Activated T-cell treated with anti-CD3 and anti-CD28 coated beads for 4 hours (primary cell): ENCODE data around the gene EFNB3.

Experiments used
- DNase-seq: peaks from one replicate; pipeline ENCODE4 v3.0.0-alpha.2; 2020

The EFNB3 gene

DNA sequence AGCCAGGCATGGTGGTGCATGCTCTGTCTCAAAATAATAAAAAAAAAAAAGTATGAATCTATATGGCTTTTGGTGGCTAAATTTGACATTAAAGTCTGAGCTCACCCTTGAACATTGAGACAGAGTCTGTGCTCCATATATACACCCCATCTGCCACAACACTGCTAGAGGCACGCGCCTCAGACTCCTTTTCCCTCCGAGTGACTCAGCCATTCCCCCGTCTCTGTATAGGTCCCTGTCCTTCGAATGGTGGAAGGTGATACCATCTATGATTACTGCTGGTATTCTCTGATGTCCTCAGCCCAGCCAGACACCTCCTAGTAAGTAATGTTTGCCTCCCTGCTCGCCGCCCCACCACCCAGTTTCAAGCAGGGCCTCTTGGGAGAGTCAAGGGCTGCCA, 4.5 kb upstream of the EFNB3 start:
- DNase-seq: no peak

DNA sequence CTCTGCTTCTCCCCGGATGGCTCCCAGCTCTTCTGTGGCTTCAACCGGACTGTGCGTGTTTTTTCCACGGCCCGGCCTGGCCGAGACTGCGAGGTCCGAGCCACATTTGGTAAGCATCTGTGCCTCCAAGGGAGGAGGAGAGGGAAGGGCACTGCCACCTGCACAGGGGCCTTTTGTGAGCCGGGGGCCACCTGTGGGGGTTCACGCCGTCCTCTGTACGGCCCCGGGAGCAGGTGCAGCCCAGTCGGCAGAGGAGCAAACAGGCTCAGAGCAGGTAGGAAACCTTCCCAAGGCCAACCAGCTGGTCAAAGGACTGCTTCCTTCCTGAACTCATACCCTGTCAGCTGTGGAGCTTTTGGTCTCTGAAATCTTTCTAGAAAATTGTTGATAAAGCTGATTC, 3.3 kb upstream of the EFNB3 start:
- DNase-seq: no peak

DNA sequence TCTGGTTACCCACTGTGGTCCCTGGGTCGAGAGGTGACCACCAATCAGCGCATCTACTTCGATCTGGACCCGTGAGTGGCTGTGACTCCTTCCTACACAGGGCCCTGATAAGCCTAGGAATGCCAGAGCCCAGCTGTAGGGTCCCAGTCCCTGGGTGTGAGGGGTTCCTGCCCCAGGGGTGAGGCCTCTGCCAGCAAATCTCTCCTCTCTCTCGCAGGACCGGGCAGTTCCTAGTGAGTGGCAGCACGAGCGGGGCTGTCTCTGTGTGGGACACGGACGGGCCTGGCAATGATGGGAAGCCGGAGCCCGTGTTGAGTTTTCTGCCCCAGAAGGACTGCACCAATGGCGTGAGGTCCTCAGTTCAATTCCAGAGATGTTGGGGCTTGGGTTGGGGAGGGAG, 2.2 kb upstream of the EFNB3 start:
- DNase-seq: no peak

DNA sequence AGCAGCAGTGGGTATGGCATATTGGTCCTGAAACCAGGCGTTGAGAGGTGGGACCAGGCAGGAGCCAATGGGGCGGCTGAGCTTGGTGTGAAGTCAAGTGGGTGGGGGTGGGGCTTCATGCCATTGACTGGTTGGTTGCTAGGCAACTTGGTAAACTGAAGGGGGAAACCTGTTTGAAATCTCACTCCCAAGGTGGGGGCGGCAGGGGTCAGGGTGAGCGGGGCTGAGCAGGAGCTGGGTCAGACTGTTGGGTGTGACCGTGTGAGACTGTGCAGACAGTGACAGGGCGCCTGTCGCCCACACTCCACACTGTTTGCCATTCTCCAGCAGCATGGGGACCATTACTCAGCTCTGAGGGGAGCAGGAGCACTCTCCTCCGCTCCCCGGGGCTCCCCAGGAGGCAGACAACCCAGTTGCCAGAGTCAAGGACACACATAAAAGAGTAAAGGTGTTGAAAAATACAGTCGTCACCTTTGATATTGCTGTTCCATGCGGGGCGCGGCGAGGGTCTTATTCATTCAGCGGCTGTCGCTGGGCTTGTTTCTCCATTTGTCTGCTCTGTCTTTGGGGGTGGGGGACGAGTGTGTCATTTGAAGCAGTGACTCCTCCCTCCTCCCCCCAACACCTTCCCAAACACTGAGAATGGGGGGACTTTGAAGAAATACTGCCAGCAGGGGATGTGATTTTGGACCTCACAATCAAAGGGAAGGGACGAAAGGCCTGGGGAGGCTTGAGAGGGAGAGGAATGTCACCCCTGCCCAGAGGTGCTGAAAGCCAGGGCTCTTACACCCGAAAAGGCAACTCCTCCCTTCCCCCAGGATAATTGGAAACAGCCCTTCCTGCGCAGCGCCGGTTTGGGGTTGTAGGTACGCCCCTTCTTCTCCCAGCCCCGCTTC, 1.2 kb upstream of the EFNB3 start:
- DNase-seq: no peak

DNA sequence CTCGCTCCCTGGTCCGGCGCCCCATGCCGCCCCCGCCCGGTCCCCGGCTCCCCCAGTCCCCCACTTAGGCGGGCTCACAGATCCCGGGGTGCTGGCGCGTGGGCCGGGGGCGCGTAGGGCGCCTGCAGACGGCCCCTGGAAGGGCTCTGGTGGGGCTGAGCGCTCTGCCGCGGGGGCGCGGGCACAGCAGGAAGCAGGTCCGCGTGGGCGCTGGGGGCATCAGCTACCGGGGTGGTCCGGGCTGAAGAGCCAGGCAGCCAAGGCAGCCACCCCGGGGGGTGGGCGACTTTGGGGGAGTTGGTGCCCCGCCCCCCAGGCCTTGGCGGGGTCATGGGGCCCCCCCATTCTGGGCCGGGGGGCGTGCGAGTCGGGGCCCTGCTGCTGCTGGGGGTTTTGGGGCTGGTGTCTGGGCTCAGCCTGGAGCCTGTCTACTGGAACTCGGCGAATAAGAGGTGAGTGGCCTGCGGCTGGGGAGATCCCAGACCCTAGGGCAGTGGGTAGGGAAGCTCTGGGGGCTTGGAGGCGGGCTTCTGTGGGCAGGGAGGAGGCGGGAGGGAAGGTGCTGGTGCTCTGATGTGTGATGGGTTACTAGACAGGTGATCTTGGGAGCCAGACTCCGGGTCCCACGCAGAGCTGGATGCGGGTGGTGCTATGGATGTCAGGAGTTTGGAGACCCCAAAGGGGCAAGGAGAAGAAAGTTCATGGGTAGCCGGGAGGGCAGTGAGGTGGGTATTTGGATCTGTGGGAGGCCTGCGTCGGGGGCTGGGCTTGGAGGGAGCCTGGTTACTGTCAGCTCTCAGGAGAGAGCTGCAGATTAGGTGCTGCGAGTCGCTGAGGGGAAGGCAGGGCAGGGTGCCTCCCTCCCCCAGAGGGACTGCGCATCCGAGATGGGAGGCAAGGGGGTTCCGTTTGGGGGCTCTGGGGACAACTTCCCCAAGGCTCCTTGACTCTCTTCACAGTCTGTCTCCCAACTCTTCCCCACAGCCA, 560 bp downstream of the EFNB3 start:
- DNase-seq: no peak

DNA sequence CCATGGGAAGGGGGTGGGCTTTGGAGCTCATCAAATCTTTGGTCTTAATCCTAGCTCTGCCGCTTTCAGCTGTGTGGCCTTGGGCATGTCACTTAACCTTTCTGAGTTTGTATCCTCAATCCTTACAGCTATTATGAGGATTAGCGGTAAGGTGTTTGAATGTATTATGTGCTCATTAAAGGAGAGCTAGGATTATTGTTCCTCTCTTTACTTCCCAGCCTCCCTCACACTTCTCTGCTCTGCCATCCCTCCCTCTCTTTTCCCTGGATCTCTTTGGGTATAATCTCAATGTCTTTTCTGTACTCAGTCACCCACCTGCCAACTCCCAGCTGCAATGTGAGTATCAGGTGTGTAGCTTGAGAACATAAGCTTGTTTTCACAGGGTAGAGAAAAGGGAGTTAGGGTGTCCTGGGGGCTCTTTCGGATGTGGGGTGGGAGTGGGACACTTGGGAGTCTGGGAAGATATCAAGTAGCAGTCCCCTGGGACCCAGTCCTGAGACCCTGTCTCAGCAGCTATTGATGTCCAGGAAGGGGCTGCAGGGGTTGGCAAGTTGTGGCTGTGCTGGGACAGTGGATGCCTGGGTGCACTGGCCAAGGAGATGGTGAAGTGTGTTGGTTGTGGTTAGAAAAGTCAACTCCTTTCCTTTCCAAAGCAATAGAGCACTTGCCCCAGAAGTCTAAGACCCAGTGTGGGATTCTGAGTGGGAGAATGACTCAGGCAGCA, 1.8 kb downstream of the EFNB3 start:
- DNase-seq: no peak

DNA sequence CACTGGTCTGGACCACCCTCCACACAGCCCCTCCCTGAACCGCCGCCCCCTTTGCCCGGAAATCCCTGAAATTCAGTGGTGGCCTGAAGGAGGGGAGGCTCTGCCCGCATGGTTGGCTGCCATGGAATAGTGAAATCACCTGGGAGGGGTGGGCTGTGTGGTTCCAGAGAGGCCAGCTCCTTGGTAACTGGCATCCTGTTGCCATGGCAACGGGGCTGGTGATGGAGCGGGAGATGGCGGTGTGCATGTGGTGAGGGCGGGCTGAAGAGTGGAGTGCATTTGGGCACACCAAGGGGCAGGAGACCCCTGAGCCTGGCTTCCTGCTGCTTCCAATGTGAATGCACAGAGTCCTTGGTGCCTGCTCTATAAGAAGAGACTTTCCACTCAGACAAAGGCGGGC, 2.4 kb downstream of the EFNB3 start:
- no peak for DNase-seq

DNA sequence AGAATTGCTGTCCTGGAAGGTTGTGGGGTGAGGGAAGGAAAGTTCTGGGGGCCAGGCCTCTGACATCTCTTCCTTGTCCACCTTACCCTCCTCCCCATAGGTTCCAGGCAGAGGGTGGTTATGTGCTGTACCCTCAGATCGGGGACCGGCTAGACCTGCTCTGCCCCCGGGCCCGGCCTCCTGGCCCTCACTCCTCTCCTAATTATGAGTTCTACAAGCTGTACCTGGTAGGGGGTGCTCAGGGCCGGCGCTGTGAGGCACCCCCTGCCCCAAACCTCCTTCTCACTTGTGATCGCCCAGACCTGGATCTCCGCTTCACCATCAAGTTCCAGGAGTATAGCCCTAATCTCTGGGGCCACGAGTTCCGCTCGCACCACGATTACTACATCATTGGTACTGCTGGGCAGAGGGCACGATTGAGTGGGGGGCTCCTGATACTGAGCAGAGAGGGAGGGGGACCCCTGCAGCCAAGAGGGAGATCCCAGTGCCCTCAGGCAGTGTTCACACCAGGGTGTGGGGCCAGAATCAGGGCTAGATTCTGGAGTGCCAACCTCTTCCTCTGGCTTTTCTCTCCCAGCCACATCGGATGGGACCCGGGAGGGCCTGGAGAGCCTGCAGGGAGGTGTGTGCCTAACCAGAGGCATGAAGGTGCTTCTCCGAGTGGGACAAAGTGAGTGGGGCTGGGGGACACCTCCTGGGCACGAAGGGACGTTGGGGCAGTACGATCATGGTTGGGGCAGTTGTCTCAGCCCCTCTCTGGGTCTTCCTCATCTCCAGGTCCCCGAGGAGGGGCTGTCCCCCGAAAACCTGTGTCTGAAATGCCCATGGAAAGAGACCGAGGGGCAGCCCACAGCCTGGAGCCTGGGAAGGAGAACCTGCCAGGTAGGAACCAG, 3.1 kb downstream of the EFNB3 start:
- no peak for DNase-seq

DNA sequence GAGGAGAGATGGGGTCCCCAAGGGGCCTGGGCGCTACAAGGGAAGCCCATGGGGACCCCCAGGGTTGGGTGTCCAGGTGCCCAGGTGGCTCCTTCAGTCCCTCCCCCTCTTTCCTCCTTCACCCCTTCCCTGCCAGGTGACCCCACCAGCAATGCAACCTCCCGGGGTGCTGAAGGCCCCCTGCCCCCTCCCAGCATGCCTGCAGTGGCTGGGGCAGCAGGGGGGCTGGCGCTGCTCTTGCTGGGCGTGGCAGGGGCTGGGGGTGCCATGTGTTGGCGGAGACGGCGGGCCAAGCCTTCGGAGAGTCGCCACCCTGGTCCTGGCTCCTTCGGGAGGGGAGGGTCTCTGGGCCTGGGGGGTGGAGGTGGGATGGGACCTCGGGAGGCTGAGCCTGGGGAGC, 4.0 kb downstream of the EFNB3 start:
- no peak for DNase-seq

DNA sequence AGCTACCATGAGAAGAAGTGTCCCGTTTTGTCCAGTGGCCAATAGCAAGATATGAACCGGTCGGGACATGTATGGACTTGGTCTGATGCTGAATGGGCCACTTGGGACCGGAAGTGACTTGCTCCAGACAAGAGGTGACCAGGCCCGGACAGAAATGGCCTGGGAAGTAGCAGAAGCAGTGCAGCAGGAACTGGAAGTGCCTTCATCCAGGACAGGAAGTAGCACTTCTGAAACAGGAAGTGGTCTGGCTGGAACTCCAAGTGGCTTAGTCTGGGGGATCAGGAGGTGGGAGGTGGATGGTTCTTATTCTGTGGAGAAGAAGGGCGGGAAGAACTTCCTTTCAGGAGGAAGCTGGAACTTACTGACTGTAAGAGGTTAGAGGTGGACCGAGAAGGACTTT, 5.3 kb downstream of the EFNB3 start:
- no peak for DNase-seq

DNA sequence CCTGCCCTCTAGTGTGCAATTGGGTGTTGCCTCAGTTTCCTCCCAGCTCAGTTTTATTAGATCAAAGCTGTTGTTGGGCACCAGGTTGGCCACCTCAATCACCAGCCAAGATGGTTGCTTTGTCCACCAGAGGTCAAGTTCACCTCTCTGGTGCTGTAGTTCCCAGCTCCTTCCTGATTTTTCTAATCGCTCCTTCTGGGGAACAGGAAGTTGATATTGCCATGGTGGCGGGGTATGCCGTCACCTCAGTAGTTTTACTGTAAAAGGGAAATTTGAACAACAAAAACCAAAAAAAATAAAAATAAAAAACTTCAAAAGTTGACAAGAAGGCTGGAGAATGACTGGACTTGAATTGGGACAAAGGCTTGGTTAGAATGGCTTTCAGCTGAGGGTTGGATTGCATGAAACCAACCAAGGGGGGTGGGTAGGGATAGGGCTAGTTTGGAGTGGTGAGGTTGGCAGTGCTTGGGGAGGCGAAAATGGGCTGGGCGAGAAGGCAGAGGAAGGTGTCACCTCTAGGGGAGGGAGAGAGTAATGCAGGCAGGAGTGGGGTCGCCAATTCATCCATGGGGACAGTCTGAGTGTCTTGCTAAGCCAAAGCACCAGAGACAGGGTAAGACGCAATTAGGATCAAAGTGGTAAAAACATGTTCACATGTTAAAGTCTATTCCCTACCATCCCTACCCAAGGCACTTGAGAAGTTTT, 6.2 kb downstream of the EFNB3 start:
- DNase-seq: no peak

DNA sequence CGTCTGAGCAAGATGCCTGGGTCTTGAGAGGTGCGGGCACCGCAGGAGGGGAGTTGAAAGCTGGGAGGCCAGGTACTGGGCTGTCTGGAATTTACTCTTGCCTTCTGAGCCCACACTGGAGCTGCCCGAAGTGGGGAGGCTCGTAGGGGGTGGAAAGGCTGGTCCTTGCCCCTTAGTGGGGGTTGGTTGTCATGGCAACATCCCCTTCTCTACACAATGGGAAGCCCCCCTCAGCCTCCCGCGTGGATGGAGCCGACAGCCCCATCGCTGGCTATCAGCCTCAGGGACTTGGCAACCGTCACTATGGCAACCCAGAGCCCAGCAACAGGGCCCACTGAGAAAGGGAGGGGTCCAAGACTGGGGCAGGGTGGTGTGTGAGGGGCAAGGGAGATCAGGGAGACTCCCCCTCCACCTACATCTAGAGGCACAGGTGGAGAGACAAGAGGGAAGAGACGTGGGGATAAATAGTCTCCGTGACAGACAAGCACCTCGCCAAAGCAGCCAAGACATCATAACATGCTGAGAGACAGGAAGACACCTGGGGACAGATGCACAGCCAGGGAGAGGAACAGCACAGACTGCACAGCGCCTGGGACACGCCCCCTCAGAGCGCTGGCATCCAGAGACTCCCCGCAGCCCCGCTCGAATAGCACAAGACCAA, 7.2 kb downstream of the EFNB3 start:
- DNase-seq: no peak

DNA sequence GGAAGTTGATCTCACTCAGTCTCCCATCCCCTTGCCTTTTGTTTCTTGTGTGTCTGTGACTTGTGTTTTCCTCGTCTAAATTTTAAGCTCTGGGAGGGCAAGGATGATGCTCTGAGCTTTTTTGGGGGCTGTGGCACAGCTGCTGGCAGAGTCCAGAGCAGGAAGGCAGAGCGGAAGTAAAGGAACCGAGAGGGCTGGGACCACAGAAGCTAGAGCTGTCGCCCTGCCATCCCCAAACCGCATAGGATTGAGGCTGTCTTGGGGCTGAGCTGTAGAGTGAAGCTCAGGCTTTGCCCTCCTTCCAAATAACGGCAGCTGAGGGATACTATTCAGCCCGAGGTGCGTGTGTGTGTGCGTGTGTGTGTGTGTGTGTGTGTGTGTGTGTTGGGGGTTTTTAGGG, 8.8 kb downstream of the EFNB3 start:
- no peak for DNase-seq

DNA sequence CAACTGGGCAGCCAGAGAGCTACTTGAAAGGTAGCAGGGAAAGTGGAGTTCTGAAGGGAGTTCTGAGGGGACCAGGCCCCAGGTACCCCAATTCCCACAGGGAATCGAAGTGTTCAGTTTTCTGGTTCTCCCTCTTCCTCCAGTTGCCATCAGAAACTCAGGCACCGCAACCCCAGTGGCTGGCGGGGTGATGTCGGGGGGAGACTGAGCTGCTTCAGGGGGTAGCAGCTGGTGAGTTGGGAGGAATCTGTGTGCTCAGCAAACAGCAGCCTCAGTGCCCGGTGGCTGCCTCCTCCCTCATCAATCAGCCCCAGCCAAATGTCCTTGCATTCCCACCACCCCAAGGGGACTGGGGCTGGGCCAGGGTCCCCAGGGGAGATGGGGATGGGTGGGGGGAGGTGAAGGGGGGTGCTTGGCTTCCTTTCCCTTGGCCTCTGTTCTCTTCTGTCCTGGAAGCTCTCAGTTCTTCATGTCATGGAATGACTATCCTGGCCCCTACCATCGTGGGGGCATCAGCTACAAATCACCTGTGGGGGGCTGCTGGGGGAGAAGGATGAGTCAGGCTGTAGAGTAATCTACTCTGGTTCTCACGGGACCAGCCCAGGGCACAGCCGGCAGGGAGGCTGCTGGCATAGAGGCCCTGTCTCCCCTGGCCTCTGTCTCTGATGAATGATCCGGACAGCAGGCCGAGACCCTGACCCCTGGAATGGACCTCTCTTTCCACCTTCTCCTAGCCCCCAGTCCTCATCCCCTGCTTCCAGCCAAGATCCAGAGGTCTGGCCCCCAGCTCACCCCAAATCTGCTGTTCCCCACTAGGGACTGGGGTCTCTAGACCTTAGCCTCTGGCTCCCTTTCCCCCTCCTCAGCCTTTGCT, 10.0 kb downstream of the EFNB3 start:
- no peak for DNase-seq

DNA sequence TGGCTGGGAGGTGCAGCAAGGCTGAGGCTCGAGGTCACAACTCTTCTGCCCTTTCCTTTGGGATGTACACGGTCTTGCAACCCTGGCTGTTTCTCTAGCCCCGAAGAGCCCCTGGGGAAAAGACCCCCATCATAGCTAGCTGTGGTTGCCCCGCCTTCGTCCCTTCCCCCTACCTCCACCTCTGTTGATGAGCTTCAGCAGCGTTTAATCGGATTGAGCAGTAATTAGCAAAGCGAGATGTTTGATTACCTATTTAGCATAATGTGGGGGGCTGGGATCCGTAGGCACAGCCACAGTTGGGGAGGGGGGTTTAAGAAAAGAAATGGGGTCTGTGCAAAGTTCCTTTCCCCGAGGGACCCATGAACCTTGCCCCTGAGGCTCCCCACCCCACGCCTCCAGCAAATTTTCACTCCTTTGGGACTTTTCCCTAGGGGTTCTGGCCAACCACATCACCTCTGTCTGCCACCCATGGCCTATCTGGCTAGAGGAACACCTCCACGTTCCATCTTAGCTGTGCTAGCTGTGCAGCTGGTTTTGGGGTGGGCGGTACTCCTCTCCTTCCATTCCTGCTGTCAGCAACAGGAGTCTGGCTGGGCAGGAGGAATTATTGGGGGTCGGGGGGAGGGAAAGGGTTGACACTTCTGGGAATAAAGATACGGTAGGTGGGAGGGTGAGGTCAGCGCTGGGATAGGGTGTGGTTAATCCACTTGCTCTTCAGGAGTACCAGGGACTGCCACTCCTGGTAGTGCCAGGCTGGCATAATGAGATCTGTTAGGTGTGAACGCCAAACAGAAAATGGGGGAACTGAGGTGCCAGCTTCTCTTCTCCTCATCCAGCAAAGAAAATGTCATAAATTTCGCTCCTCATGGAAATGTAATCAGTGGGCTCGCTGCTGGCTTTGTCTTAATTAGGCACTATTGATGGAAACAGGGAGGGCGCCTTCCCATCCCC, 11.2 kb downstream of the EFNB3 start:
- no peak for DNase-seq

DNA sequence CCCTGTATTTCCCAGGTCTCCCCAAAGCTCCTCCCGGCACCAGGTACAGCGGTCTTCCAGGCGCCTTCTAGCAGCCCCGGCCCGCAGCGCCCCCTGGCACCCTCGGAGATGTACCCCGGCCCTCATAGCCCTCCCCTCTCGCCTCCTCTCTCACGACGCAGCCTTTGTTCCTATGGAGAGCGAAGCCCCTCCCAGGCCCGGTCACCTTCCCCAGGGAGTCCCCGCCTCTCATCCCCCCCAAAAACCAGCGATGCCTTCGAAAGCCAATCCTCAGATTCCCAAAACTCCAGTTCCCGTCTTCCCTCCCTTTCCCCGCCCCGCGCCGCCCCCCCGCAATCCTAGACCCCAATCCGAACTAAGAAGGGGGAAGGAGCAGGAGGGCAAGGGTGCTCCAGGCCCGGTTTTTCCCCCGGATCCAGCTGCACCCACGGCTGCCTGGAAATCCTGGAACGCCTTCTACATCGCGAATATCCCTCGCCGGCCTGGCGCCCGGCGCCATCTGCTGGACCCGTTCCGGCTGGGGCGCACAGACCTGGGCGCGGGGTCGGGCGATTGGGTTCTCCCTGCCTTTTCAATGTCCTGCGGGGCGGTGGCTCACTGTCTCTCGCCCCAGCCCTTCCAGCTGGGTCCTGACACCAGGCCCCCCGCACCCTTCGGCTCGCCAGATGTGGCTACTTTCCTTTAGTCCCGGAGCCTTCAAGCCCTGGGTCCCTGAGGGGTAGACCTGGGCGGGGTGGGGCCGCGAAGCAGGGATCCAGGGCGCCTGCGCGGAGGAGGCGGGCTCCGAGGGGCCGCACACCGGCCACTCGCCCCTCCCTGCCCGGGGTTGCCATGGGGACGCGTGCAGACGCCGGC, 12.1 kb downstream of the EFNB3 start, which contains the start of gene DNAH2:
DNAH2 (plus strand) TSS at position 844 of the 855 bp plus-strand sequence. CDS start 1,991 bp downstream, outside the sequence.
- DNase-seq: no peak

DNA sequence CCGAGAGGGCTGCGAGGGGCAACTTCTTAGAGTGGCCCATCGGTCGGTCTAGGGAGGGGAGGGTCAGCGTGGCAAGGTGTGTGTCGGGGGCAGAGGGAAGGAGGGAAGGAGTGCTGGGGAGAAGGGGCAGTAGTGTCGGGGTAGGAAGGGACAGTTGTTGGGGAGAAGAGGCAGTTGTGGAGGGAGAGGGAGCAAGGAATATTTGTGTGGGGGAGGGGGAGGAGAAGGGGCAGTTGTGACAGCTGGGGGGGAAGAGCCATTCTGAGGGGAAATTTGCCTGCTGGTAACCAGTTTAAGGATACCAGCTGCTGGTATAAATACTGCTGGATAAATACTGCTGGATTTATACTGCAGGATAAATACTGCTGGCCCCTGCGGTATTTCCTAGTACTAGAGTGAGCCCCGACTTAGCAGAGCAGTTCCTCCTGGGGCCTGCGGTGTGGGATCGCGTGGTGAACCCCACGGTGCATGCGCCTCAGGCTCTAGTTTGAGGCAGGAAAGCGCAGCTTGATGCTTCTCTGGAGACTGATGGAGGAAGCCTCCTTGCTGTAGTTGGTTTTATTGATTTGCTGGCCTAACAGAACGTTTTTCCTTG, 12.9 kb downstream of the EFNB3 start:
- no peak for DNase-seq
